Stimulated activated CD8-positive, alpha-beta memory T cell treated with anti-CD3 and anti-CD28 coated beads, Interleukin-4, amount 100 ng/mL, for 4 hours (primary cell): ENCODE measurements around the gene C4BPA.

Source experiments
- DNase-seq, 2 donors: peaks; one replicate each; pipeline ENCODE4 v3.0.0-alpha.2; 2020; ENCODE audit warnings: low read depth in 2 of 2, low spot score in 1 of 2

The C4BPA gene

GRCh38 chr1:207179036-207179435, 75.0 kb downstream of the C4BPA start:
- DNase-seq: no peak

DNA sequence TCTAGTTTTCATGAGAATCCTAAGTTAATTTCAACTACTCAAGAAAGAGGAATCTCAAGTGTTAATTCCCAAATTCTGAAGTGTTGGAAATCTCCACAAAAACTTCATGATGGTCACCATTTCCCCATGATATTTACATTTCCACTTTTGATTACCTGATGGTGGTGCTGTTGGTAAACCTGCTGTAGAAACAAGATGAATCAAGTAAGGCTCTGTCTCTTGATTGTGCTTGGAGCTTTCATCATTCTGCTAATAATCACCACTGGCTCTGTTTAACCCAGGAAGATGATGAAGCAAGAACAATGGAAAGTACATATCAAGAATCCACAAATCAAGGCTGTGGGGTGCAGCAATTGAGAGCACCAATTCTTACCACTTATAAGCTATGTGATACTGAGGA, 77.8 kb downstream of the C4BPA start:
- DNase-seq: no peak

- no peak for DNase-seq
Observed at GRCh38 chr1:207186503-207186902, 82.5 kb downstream of the C4BPA start.

DNA sequence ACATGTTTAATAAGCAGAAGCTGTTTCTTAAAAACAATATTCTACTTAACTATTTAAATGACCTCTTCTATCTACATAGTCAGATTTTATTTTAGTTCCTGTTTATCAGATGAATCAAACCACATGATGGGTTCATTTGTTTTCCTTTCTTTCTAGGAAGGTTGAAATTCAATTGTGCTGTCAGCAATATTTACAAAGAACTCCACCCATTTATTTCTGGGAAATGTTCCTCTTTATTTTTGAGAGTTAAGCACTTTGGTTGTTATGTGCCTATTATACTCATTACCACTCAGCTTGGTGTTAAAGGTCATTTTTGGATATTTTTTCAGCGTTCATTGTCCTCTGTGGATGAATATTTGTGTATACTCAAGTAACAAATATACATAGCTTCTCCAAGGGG, 84.9 kb downstream of the C4BPA start:
- DNase-seq: no peak

- no peak for DNase-seq
Observed at GRCh38 chr1:207191061-207191460, 87.0 kb downstream of the C4BPA start.

GRCh38 chr1:207191776-207192175, 87.7 kb downstream of the C4BPA start:
- no peak for DNase-seq

GRCh38 chr1:207194197-207194596, 90.2 kb downstream of the C4BPA start:
- DNase-seq: no peak
